ENCODE data around the gene EML3. TPM values are rescaled to one million over a fixed set of nuclear protein-coding genes. Genes with fewer than 3 reads are reported as not detected.
"Not testable (repeated sequence)": the region's sequence is repeated elsewhere in the genome, so short reads cannot be mapped to it uniquely, and the experiment has no call there.

The EML3 gene
- total RNA-seq, 2 experiments from 2014 or later = 112 to 121 TPM

GRCh38 chr11:62574363-62575071 is 38.1 kb downstream of the EML3 start:
- peak; percentile 40 for DNase-seq
- peak overlapping the region; percentile 99 for H3K27ac Mint-ChIP-seq
- peaks cover 37% of the 10 kb centered on the region for H3K4me1 Mint-ChIP-seq
- no peaks in the 10 kb centered on the region for H3K27me3 Mint-ChIP-seq
- peak overlapping the region; percentile 89 for H3K4me3 Mint-ChIP-seq
- H3K36me3 Mint-ChIP-seq = peaks cover 54% of the 10 kb centered on the region
- H3K9me3 Mint-ChIP-seq = no peaks in the 10 kb centered on the region

- peaks cover 56% of the 10 kb centered on the region for H3K36me3 Mint-ChIP-seq
- H3K4me1 Mint-ChIP-seq = peaks cover 39% of the 10 kb centered on the region
- peak within 1 kb of the TSS; percentile 89 for H3K4me3 Mint-ChIP-seq
- DNase-seq = peak; percentile 99
- no peaks in the 10 kb centered on the region for H3K9me3 Mint-ChIP-seq
- peak within 1 kb of the TSS; percentile 99 for H3K27ac Mint-ChIP-seq
- H3K27me3 Mint-ChIP-seq = no peaks in the 10 kb centered on the region
Observed at GRCh38 chr11:62573592-62574362, 38.8 kb downstream of the EML3 start, which contains the start of gene EEF1G. Gene EEF1G (minus strand): TSS chr11:62573891. CDS start chr11:62573842, 49 bp downstream.

- DNase-seq = no peak
Observed at GRCh38 chr11:62573006-62573591, 39.5 kb downstream of the EML3 start.

GRCh38 chr11:62572431-62572830 is 40.1 kb downstream of the EML3 start:
- Mint-ChIP-seq H3K36me3 (peaks cover 61% of the 10 kb centered on the region), H3K4me1 (peaks cover 44% of the 10 kb centered on the region), H3K27ac (peak overlapping the region; percentile 99), H3K9me3 (no peaks in the 10 kb centered on the region), H3K27me3 (no peaks in the 10 kb centered on the region), H3K4me3 (peak overlapping the region; percentile 89)
- DNase-seq = no peak

More at GRCh38 chr11:62573006-62573591, 39.5 kb downstream of the EML3 start:
- Mint-ChIP-seq H3K4me1 (peaks cover 43% of the 10 kb centered on the region), H3K4me3 (peak overlapping the region; percentile 89), H3K36me3 (peaks cover 59% of the 10 kb centered on the region), H3K27ac (peak overlapping the region; percentile 99), H3K9me3 (no peaks in the 10 kb centered on the region), H3K27me3 (no peaks in the 10 kb centered on the region)

GRCh38 chr11:62571493-62571892 is 41.1 kb downstream of the EML3 start:
- not testable (repeated sequence) for H3K9me3 Mint-ChIP-seq, H3K27me3 Mint-ChIP-seq, DNase-seq
- Mint-ChIP-seq H3K4me1 (peaks cover 51% of the 10 kb centered on the region), H3K36me3 (peaks cover 69% of the 10 kb centered on the region), H3K27ac (peak overlapping the region; percentile 99), H3K4me3 (peak overlapping the region; percentile 89)

GRCh38 chr11:62570903-62571302 is 41.7 kb downstream of the EML3 start:
- not testable (repeated sequence) for H3K9me3 Mint-ChIP-seq, H3K27me3 Mint-ChIP-seq, DNase-seq
- peaks cover 55% of the 10 kb centered on the region for H3K4me1 Mint-ChIP-seq
- H3K36me3 Mint-ChIP-seq = peaks cover 73% of the 10 kb centered on the region
- peak overlapping the region; percentile 89 for H3K4me3 Mint-ChIP-seq
- peak overlapping the region; percentile 99 for H3K27ac Mint-ChIP-seq

GRCh38 chr11:62569611-62570010 is 43.0 kb downstream of the EML3 start:
- peak overlapping the region; percentile 43 for H3K27ac Mint-ChIP-seq
- DNase-seq = no peak
- peaks cover 75% of the 10 kb centered on the region for H3K36me3 Mint-ChIP-seq
- no peak overlapping the region for H3K4me3 Mint-ChIP-seq
- no peaks in the 10 kb centered on the region for H3K9me3 Mint-ChIP-seq
- no peaks in the 10 kb centered on the region for H3K27me3 Mint-ChIP-seq
- H3K4me1 Mint-ChIP-seq = peaks cover 53% of the 10 kb centered on the region

- Mint-ChIP-seq H3K27ac (peak overlapping the region; percentile 83), H3K9me3 (no peaks in the 10 kb centered on the region), H3K4me3 (peak overlapping the region; percentile 18), H3K36me3 (peaks cover 54% of the 10 kb centered on the region), H3K27me3 (no peaks in the 10 kb centered on the region), H3K4me1 (peaks cover 48% of the 10 kb centered on the region)
- no peak for DNase-seq
Observed at GRCh38 chr11:62567018-62567633, 45.4 kb downstream of the EML3 start.

- peak overlapping the region; percentile 10 for H3K27ac Mint-ChIP-seq
- H3K36me3 Mint-ChIP-seq = peaks cover 51% of the 10 kb centered on the region
- peaks cover 45% of the 10 kb centered on the region for H3K4me1 Mint-ChIP-seq
- H3K27me3 Mint-ChIP-seq = no peaks in the 10 kb centered on the region
- no peak for DNase-seq
- no peak overlapping the region for H3K4me3 Mint-ChIP-seq
- no peaks in the 10 kb centered on the region for H3K9me3 Mint-ChIP-seq
Observed at GRCh38 chr11:62566247-62566646, 46.3 kb downstream of the EML3 start.

- peak overlapping the region; percentile 64 for H3K27ac Mint-ChIP-seq
- H3K4me3 Mint-ChIP-seq = no peak overlapping the region
- H3K27me3 Mint-ChIP-seq = no peaks in the 10 kb centered on the region
- H3K4me1 Mint-ChIP-seq = peaks cover 46% of the 10 kb centered on the region
- no peaks in the 10 kb centered on the region for H3K9me3 Mint-ChIP-seq
- H3K36me3 Mint-ChIP-seq = peaks cover 45% of the 10 kb centered on the region
- DNase-seq = no peak
Observed at GRCh38 chr11:62565100-62565802, 47.3 kb downstream of the EML3 start.

- DNase-seq, H3K9me3 Mint-ChIP-seq, H3K4me3 Mint-ChIP-seq, H3K27me3 Mint-ChIP-seq: not testable (repeated sequence)
- peaks cover 53% of the 10 kb centered on the region for H3K4me1 Mint-ChIP-seq
- H3K36me3 Mint-ChIP-seq = peaks cover 48% of the 10 kb centered on the region
- H3K27ac Mint-ChIP-seq = peak overlapping the region; percentile 50
Observed at GRCh38 chr11:62561677-62562230, 50.8 kb downstream of the EML3 start.

- Mint-ChIP-seq H3K36me3 (peaks cover 43% of the 10 kb centered on the region), H3K4me1 (peaks cover 56% of the 10 kb centered on the region), H3K9me3 (no peaks in the 10 kb centered on the region)
Observed at GRCh38 chr11:62560566-62561103, 51.9 kb downstream of the EML3 start.

GRCh38 chr11:62559626-62560025 is 52.9 kb downstream of the EML3 start:
- not testable (repeated sequence) for DNase-seq, H3K9me3 Mint-ChIP-seq, H3K27me3 Mint-ChIP-seq
- peaks cover 47% of the 10 kb centered on the region for H3K36me3 Mint-ChIP-seq
- peaks cover 63% of the 10 kb centered on the region for H3K4me1 Mint-ChIP-seq
- peak overlapping the region; percentile 89 for H3K27ac Mint-ChIP-seq
- H3K4me3 Mint-ChIP-seq = peak overlapping the region; percentile 34

More at GRCh38 chr11:62560566-62561103, 51.9 kb downstream of the EML3 start:
- Mint-ChIP-seq H3K4me3 (no peak overlapping the region), H3K27ac (peak overlapping the region; percentile 66), H3K27me3 (no peaks in the 10 kb centered on the region)
- DNase-seq = peak; percentile 77

GRCh38 chr11:62559204-62559603 is 53.4 kb downstream of the EML3 start:
- DNase-seq = no peak
- Mint-ChIP-seq H3K27me3 (no peaks in the 10 kb centered on the region), H3K4me1 (peaks cover 68% of the 10 kb centered on the region), H3K4me3 (no peak overlapping the region), H3K9me3 (peaks cover 2% of the 10 kb centered on the region), H3K27ac (peak overlapping the region; percentile 89), H3K36me3 (peaks cover 51% of the 10 kb centered on the region)

All from activated naive CD8-positive, alpha-beta T cell treated with anti-CD3 and anti-CD28 coated beads for 36 hours (primary cell).